Fibroblast of the conjunctiva (primary cell): ENCODE results near the gene ST3GAL2.
"Not testable (repeated sequence)": the region's sequence is repeated elsewhere in the genome, so short reads cannot be mapped to it uniquely, and the experiment has no call there.

Experiments
- DNase-seq: peaks from one replicate; pipeline ENCODE4 v3.0.0-alpha.2; 2010; ENCODE audit warnings: low read depth

The ST3GAL2 gene

GRCh38 chr16:70467113-70467512 is 28.2 kb upstream of the ST3GAL2 start:
- no peak for DNase-seq

- DNase-seq = no peak
Observed at GRCh38 chr16:70466805-70467076, 27.8 kb upstream of the ST3GAL2 start.

GRCh38 chr16:70465999-70466804 is 27.3 kb upstream of the ST3GAL2 start:
- DNase-seq = no peak

- DNase-seq = no peak
Observed at GRCh38 chr16:70463235-70463634, 24.3 kb upstream of the ST3GAL2 start.

GRCh38 chr16:70460737-70461261 is 21.9 kb upstream of the ST3GAL2 start:
- no peak for DNase-seq

GRCh38 chr16:70457446-70458166 is 18.7 kb upstream of the ST3GAL2 start:
- DNase-seq = no peak

GRCh38 chr16:70455910-70456309 is 17.0 kb upstream of the ST3GAL2 start:
- DNase-seq = no peak

GRCh38 chr16:70454222-70455034 is 15.5 kb upstream of the ST3GAL2 start, which contains the start of gene FCSK:
Gene FCSK, plus strand, starts transcription at chr16:70454595. Its CDS starts 8,596 bp downstream, at chr16:70463191.
- no peak for DNase-seq

GRCh38 chr16:70453892-70454221 is 15.0 kb upstream of the ST3GAL2 start:
- DNase-seq = no peak

GRCh38 chr16:70453117-70453891 is 14.4 kb upstream of the ST3GAL2 start:
- no peak for DNase-seq

GRCh38 chr16:70451004-70451340 is 12.1 kb upstream of the ST3GAL2 start:
- DNase-seq = not testable (repeated sequence)

GRCh38 chr16:70450142-70451003 is 11.5 kb upstream of the ST3GAL2 start:
- not testable (repeated sequence) for DNase-seq

- DNase-seq = no peak
Observed at GRCh38 chr16:70448075-70448474, 9.2 kb upstream of the ST3GAL2 start.

- DNase-seq = no peak
Observed at GRCh38 chr16:70444249-70445063, 5.6 kb upstream of the ST3GAL2 start.

GRCh38 chr16:70442344-70442743 is 3.4 kb upstream of the ST3GAL2 start:
- no peak for DNase-seq

GRCh38 chr16:70441406-70441990 is 2.6 kb upstream of the ST3GAL2 start:
- DNase-seq = no peak

- no peak for DNase-seq
Observed at GRCh38 chr16:70440009-70440692, 1.3 kb upstream of the ST3GAL2 start.

GRCh38 chr16:70438585-70438968 is 323 bp downstream of the ST3GAL2 start:
- DNase-seq = no peak
